ENCODE data around the gene SLC51A. TPM values are rescaled to one million over a fixed set of nuclear protein-coding genes. Genes with fewer than 3 reads are reported as not detected.
"Not testable (repeated sequence)": the region's sequence is repeated elsewhere in the genome, so short reads cannot be mapped to it uniquely, and the experiment has no call there.

SLC51A gene
- total and polyA plus RNA-seq, 10 donors, result 0.30 to 14.6 (median 3.4) TPM

- H3K36me3 ChIP-seq, result peaks cover 0 to 88% (median 58%) of the 10 kb centered on the region in 6 donors
- H3K27me3 ChIP-seq (replicated peaks in 1 of 7), result no peaks in the 10 kb centered on the region
- H3K4me3 ChIP-seq, result no peak overlapping the region
- peaks cover 0 to 25% (median 0%) of the 10 kb centered on the region in 6 donors for H3K4me1 ChIP-seq
- 81 to 91% (median 88%) methylated on average over 14 of the region's 14 CpGs for WGBS, 5 donors
- no peaks in the 10 kb centered on the region for H3K9me3 ChIP-seq
- H3K27ac ChIP-seq, result no peak overlapping the region
- no peak for DNase-seq
- intact Hi-C loops (cut with DNase I; ENCODE audit: low total_unique reads), result no loop called here
- peak in 1 of 3 donors; percentile 38 for TF ChIP-seq POLR2AphosphoS5 (IDR thresholded peaks at IDR 0.05)
- TF ChIP-seq, protein P1, sequence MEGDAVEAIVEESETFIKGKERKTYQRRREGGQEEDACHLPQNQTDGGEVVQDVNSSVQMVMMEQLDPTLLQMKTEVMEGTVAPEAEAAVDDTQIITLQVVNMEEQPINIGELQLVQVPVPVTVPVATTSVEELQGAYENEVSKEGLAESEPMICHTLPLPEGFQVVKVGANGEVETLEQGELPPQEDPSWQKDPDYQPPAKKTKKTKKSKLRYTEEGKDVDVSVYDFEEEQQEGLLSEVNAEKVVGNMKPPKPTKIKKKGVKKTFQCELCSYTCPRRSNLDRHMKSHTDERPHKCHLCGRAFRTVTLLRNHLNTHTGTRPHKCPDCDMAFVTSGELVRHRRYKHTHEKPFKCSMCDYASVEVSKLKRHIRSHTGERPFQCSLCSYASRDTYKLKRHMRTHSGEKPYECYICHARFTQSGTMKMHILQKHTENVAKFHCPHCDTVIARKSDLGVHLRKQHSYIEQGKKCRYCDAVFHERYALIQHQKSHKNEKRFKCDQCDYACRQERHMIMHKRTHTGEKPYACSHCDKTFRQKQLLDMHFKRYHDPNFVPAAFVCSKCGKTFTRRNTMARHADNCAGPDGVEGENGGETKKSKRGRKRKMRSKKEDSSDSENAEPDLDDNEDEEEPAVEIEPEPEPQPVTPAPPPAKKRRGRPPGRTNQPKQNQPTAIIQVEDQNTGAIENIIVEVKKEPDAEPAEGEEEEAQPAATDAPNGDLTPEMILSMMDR (IDR thresholded peaks at IDR 0.05 in 8 of 11, conservative IDR thresholded peaks at IDR 0.05 in 3 of 11), result no peak
Observed at GRCh38 chr3:196238612-196239560, 22.6 kb downstream of the SLC51A start.

GRCh38 chr3:196240424-196240823, 24.1 kb downstream of the SLC51A start:
- peaks cover 0 to 96% (median 63%) of the 10 kb centered on the region in 6 donors for H3K36me3 ChIP-seq
- H3K4me3 ChIP-seq, result no peak overlapping the region

DNA sequence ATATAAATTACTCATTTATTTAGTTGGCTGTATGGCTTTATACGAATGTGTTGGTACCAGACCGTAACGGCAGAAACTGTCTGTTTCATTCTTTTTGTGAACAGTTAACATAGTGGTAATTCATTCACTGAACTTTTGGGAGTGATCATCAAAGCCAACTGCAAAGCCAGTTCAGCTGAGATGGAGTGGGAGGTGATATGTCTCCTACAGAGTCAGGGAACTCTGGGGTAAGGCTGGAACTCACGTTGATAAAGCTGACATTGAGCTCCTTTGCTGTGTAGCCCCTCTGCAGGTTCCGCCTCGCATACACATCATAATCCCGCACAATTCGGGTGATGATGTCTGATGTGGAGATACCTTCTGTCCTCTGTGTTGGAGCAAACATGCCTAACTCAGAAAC, 25.4 kb downstream of the SLC51A start:
- Histone ChIP-seq H3K4me3 (no peak overlapping the region), H3K27me3 (replicated peaks in 1 of 7) (no peaks in the 10 kb centered on the region), H3K27ac (no peak overlapping the region), H3K4me1 (peaks cover 0 to 8% (median 0%) of the 10 kb centered on the region in 6 donors), H3K36me3 (peaks cover 0 to 99% (median 71%) of the 10 kb centered on the region in 6 donors), H3K9me3 (no peaks in the 10 kb centered on the region)
- no peak for TF ChIP-seq POLR2A (IDR thresholded peaks at IDR 0.05)
- no peak for TF ChIP-seq POLR2AphosphoS5 (IDR thresholded peaks at IDR 0.05)
- TF ChIP-seq, protein P1 (IDR thresholded peaks at IDR 0.05 in 8 of 11, conservative IDR thresholded peaks at IDR 0.05 in 3 of 11), result no peak
- WGBS, 5 donors, result 84 to 90% (median 89%) methylated on average over 8 of the region's 8 CpGs
- DNase-seq, result no peak
- intact Hi-C loops (cut with DNase I; ENCODE audit: low total_unique reads), result no loop called here

More at GRCh38 chr3:196240424-196240823, 24.1 kb downstream of the SLC51A start:
- intact Hi-C loops (cut with DNase I; ENCODE audit: low total_unique reads), result no loop called here
- WGBS, 5 donors, result 87 to 95% (median 91%) methylated on average over 4 of the region's 4 CpGs
- TF ChIP-seq, protein P1 (IDR thresholded peaks at IDR 0.05 in 8 of 11, conservative IDR thresholded peaks at IDR 0.05 in 3 of 11), result no peak
- TF ChIP-seq POLR2AphosphoS5 (IDR thresholded peaks at IDR 0.05) (no peak), POLR2A (IDR thresholded peaks at IDR 0.05) (no peak)
- no peak for DNase-seq
- Histone ChIP-seq H3K27ac (no peak overlapping the region), H3K27me3 (replicated peaks in 1 of 7) (no peaks in the 10 kb centered on the region), H3K9me3 (no peaks in the 10 kb centered on the region), H3K4me1 (peaks cover 0 to 20% (median 0%) of the 10 kb centered on the region in 6 donors)

- intact Hi-C loops (cut with DNase I; ENCODE audit: low total_unique reads); H3K27me3 ChIP-seq (replicated peaks in 1 of 7); H3K27ac ChIP-seq; DNase-seq; H3K4me1 ChIP-seq; H3K4me3 ChIP-seq; H3K9me3 ChIP-seq: not testable (repeated sequence)
- H3K36me3 ChIP-seq, result peaks cover 0 to 99% (median 65%) of the 10 kb centered on the region in 6 donors
- WGBS, 5 donors, result 96 to 99% (median 98%) methylated on average over 32 to 34 of the region's 34 CpGs
Observed at GRCh38 chr3:196244166-196244565, 27.8 kb downstream of the SLC51A start.

All from spleen (tissue), 11 donors.